ENCODE data around the gene CEMIP2. TPM values are rescaled to one million over a fixed set of nuclear protein-coding genes. Genes with fewer than 3 reads are reported as not detected.

Gene CEMIP2, protein sequence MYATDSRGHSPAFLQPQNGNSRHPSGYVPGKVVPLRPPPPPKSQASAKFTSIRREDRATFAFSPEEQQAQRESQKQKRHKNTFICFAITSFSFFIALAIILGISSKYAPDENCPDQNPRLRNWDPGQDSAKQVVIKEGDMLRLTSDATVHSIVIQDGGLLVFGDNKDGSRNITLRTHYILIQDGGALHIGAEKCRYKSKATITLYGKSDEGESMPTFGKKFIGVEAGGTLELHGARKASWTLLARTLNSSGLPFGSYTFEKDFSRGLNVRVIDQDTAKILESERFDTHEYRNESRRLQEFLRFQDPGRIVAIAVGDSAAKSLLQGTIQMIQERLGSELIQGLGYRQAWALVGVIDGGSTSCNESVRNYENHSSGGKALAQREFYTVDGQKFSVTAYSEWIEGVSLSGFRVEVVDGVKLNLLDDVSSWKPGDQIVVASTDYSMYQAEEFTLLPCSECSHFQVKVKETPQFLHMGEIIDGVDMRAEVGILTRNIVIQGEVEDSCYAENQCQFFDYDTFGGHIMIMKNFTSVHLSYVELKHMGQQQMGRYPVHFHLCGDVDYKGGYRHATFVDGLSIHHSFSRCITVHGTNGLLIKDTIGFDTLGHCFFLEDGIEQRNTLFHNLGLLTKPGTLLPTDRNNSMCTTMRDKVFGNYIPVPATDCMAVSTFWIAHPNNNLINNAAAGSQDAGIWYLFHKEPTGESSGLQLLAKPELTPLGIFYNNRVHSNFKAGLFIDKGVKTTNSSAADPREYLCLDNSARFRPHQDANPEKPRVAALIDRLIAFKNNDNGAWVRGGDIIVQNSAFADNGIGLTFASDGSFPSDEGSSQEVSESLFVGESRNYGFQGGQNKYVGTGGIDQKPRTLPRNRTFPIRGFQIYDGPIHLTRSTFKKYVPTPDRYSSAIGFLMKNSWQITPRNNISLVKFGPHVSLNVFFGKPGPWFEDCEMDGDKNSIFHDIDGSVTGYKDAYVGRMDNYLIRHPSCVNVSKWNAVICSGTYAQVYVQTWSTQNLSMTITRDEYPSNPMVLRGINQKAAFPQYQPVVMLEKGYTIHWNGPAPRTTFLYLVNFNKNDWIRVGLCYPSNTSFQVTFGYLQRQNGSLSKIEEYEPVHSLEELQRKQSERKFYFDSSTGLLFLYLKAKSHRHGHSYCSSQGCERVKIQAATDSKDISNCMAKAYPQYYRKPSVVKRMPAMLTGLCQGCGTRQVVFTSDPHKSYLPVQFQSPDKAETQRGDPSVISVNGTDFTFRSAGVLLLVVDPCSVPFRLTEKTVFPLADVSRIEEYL (N-terminal part only)
- total RNA-seq: 100 to 1,000 TPM in 1 of 3 donors, 10 to 100 TPM in 2; 63.6 to 124 (median 99.3) TPM
- long read RNA-seq, donor 1, full-length matches to known transcripts: 3 of 11 reads
- long read RNA-seq, donor 1, partial matches to known transcripts: 2 of 11 reads
- long read RNA-seq, donor 1, other reads (novel, unspliced or antisense): 6 of 11 reads
- long read RNA-seq, donor 2, partial matches to known transcripts: 4 of 11 reads
- long read RNA-seq, donor 2, other reads (novel, unspliced or antisense): 4 of 11 reads

DNA sequence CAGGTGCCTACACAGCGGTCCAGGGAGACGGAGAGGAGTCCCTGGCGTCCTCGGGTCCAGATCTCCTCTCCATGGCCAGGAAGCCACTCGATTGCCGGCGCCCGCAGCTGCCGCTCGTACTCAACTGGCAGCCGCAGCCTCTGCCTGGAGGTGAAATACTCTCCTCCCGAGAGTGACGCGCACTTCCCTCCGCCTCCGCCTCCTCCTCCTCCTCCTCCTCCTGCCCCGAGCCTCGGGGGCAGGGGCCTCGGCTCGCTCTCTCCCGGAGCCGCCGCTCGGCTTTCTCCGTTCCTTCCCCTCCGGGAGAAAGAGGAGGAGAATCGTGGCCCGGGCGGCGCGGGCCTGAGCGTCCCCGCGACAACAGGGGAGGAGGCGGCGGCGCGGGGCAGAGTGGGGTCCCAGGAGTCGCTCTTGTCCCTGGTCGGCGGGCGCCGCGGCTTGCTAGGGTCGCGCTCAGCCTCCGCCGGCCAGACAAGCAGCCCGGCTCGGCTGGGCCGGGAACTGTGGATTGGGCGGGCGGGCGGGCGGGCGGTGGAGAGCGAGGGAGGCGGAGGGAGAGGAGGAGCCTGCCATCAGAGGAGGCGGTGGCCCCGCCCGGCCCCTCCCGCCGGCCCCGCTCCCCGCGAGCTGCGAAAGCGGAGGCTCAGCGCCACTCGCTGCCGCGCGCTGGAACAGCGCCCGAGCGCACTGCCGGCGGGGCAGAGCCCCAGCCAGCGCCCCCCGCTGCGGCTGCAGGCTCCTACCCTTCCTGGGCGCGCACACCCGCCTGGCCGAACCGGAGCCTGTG, at the start of gene CEMIP2:
CEMIP2 (minus strand) TSS at position 126 of the 787 bp plus-strand sequence. CDS start 18,140 bp downstream, outside the sequence.
- Histone ChIP-seq H3K9me3 (no peaks in the 10 kb centered on the region), H3K36me3 (ENCODE audit: low read depth) (no peaks in the 10 kb centered on the region), H3K4me1 (ENCODE audit: low read depth) (peaks cover 30% of the 10 kb centered on the region), H3K4me3 (peak within 1 kb of the TSS; percentile 69)
- DNase-seq: peak; percentile 92 to 95 (median 94)
- TF ChIP-seq, protein P1, sequence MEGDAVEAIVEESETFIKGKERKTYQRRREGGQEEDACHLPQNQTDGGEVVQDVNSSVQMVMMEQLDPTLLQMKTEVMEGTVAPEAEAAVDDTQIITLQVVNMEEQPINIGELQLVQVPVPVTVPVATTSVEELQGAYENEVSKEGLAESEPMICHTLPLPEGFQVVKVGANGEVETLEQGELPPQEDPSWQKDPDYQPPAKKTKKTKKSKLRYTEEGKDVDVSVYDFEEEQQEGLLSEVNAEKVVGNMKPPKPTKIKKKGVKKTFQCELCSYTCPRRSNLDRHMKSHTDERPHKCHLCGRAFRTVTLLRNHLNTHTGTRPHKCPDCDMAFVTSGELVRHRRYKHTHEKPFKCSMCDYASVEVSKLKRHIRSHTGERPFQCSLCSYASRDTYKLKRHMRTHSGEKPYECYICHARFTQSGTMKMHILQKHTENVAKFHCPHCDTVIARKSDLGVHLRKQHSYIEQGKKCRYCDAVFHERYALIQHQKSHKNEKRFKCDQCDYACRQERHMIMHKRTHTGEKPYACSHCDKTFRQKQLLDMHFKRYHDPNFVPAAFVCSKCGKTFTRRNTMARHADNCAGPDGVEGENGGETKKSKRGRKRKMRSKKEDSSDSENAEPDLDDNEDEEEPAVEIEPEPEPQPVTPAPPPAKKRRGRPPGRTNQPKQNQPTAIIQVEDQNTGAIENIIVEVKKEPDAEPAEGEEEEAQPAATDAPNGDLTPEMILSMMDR (IDR thresholded peaks at IDR 0.05): peak; percentile 5
- intact Hi-C loops (cut with DNase I, micrococcal nuclease): loop anchor here in 1 of 2 donors (5.0 to 10.0 kb wide), 2 partner anchors 41 to 164 kb away; no protein-coding TSS in a partner anchor
- peak; percentile 85 for ATAC-seq

- Histone ChIP-seq H3K36me3 (ENCODE audit: low read depth) (no peaks in the 10 kb centered on the region), H3K4me3 (no peak overlapping the region), H3K4me1 (ENCODE audit: low read depth) (no peaks in the 10 kb centered on the region), H3K9me3 (no peaks in the 10 kb centered on the region)
- TF ChIP-seq, protein P1 (IDR thresholded peaks at IDR 0.05): no peak
- intact Hi-C loops (cut with DNase I, micrococcal nuclease): no loop called here
- DNase-seq: peak in 2 of 3 donors; percentile 27 to 28
- peak; percentile 63 for ATAC-seq
These were observed 48.7 kb upstream of the CEMIP2 start for GRCh38 chr9:71816916-71817451.

DNA sequence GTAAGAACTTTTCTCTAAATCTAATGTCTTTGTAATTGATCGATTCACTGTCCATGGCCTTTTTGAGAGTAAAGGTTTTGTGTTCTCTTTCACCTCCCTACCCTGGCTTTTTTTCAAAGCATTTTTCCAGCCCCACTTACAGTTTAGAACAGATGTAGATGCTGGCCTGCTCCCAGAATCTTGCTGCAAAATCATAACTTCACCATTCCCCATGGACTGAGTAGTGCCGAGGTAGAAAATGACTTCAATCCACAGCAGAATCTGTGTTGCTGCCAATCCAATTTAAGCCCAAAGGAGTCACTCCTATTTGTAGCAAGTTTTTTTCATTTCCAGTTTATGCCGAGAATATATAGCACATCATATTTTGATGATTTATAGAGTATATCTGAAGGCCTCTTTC, 46.5 kb upstream of the CEMIP2 start:
- no peak for DNase-seq
- TF ChIP-seq, protein P1 (IDR thresholded peaks at IDR 0.05): no peak
- no peaks in the 10 kb centered on the region for H3K36me3 ChIP-seq (ENCODE audit: low read depth)
- intact Hi-C loops (cut with DNase I, micrococcal nuclease): no loop called here
- no peaks in the 10 kb centered on the region for H3K9me3 ChIP-seq
- no peak overlapping the region for H3K4me3 ChIP-seq
- H3K4me1 ChIP-seq (ENCODE audit: low read depth): no peaks in the 10 kb centered on the region
- ATAC-seq: no peak

GRCh38 chr9:71814226-71814625, 45.9 kb upstream of the CEMIP2 start:
- ATAC-seq (no peak), DNase-seq (no peak)
- no peaks in the 10 kb centered on the region for H3K9me3 ChIP-seq
- intact Hi-C loops (cut with DNase I, micrococcal nuclease): no loop called here
- no peak overlapping the region for H3K4me3 ChIP-seq
- TF ChIP-seq, protein P1 (IDR thresholded peaks at IDR 0.05): no peak
- H3K4me1 ChIP-seq (ENCODE audit: low read depth): no peaks in the 10 kb centered on the region
- no peaks in the 10 kb centered on the region for H3K36me3 ChIP-seq (ENCODE audit: low read depth)
